Tibial nerve (tissue), 4 donors: ENCODE data around the gene POMGNT1. TPM values are rescaled to one million over a fixed set of nuclear protein-coding genes. Genes with fewer than 3 reads are reported as not detected.

Source experiments
- DNase-seq, 2 donors: peaks; one replicate each; pipeline ENCODE4 v3.0.0-alpha.2; 2019; ENCODE audit warnings: low spot score in 2 of 2
- H3K27ac ChIP-seq, 4 donors: fragments of 200-600 bp; sonication (generic) in 3 of 4; one replicate each; pipeline ENCODE4 v1.5.1; 2017 to 2019; ENCODE audit warnings: mild to moderate bottlenecking in 1 of 4
- H3K27me3 ChIP-seq, 2 donors: fragments of 200-600 bp; sonication (generic) in 1 of 2; one replicate each; pipeline versions ENCODE4 v1.5.1 to v1.6.0; 2017 to 2019
- H3K36me3 ChIP-seq, 3 donors: fragments of 200-600 bp; sonication (generic); one replicate each; pipeline ENCODE4 v1.5.1; 2018 to 2019
- H3K4me1 ChIP-seq, 4 donors: fragments of 200-600 bp; sonication (generic) in 3 of 4; one replicate each; pipeline ENCODE4 v1.5.1; 2017 to 2019
- H3K4me3 ChIP-seq, 4 donors: fragments of 200-600 bp; sonication (generic) in 3 of 4; one replicate each; pipeline ENCODE4 v1.5.1; 2017 to 2019; ENCODE audit warnings: mild to moderate bottlenecking in 1 of 4, moderate library complexity in 1 of 4
- H3K9me3 ChIP-seq, 4 donors: fragments of 200-600 bp; sonication (generic) in 3 of 4; one replicate each; pipeline ENCODE4 v1.5.1; 2017 to 2019
- EP300 ChIP-seq, 2 donors: sonication (generic); formaldehyde crosslinking; IDR thresholded peaks; one replicate each; pipeline ENCODE4 v1.6.1; 2017; ENCODE audit warnings: antibody characterized with exemption in 2 of 2, mild to moderate bottlenecking in 1 of 2
- POLR2A ChIP-seq, 2 donors: fragments of 450-650 bp; IDR thresholded peaks; one replicate each; pipeline ENCODE4 v1.6.1; 2017; ENCODE audit warnings: antibody characterized with exemption in 2 of 2, mild to moderate bottlenecking in 2 of 2, moderate library complexity in 2 of 2
- WGBS, 2 donors: methylation state at CpG; one replicate each; pipeline ENCODE4 v1.1.5; 2018; 5-methylcytosine and 5-hydroxymethylcytosine counted together
- total RNA-seq, 4 donors: library from RNA; depleted of rRNA; stranded (reverse); fragments of >200 nt; gene quantifications; one replicate each; pipeline ENCODE4 v1.1.0, GENCODE V29; 2016
- TF ChIP-seq, protein P1 (sequence below), 5 experiments: fragments of 200-600 bp in 3 of 5; fragments of 450-650 bp in 2 of 5; sonication (generic) in 3 of 5; IDR thresholded peaks; one replicate each; pipeline ENCODE4 v1.5.1; 2016 to 2019; ENCODE audit warnings: antibody characterized with exemption in 5 of 5, mild to moderate bottlenecking in 3 of 5, moderate library complexity in 2 of 5

POMGNT1 gene
- total RNA-seq, 4 donors from 2014 or later, result 53.8 to 71.5 (median 62.8) TPM

DNA sequence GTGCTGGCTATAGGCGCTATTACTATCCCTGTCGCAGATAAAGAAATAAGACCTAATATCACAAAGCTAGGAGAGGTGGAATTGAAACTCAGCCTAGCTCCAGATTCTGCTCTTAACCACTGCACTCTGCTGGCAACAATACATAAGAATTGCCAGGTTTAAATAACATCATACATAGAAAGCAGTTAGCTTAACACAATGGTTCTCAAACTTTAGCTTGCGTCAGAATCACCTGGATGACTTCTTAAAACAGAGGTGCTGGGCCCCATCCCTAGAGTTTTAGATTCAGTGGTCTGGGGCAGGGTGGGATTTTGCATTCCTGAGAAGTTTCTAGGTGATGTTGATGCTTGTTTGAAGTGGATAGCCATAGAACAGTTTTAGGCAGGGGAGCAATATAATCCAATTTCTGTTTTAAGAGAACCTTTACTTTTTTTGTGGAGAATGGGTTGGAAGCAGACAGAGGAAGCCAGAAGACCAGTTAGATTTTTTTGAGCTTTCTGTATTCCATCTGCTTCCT lies 1.1 kb upstream of the POMGNT1 start:
- Histone ChIP-seq H3K27me3 (no peaks in the 10 kb centered on the region), H3K36me3 (peaks cover 0 to 27% (median 0%) of the 10 kb centered on the region in 3 donors), H3K9me3 (no peaks in the 10 kb centered on the region), H3K4me3 (peak overlapping the region in 1 of 4 donors; percentile 86), H3K4me1 (peaks cover 0 to 40% (median 16%) of the 10 kb centered on the region in 4 donors), H3K27ac (peak overlapping the region in 2 of 4 donors; percentile 89 to 93)
- WGBS, 2 donors, result 73 to 87% methylated on average over 3 of the region's 3 CpGs
- no peak for DNase-seq
- TF ChIP-seq EP300 (IDR thresholded peaks at IDR 0.05) (no peak), POLR2A (IDR thresholded peaks at IDR 0.05) (no peak)
- TF ChIP-seq, protein P1, sequence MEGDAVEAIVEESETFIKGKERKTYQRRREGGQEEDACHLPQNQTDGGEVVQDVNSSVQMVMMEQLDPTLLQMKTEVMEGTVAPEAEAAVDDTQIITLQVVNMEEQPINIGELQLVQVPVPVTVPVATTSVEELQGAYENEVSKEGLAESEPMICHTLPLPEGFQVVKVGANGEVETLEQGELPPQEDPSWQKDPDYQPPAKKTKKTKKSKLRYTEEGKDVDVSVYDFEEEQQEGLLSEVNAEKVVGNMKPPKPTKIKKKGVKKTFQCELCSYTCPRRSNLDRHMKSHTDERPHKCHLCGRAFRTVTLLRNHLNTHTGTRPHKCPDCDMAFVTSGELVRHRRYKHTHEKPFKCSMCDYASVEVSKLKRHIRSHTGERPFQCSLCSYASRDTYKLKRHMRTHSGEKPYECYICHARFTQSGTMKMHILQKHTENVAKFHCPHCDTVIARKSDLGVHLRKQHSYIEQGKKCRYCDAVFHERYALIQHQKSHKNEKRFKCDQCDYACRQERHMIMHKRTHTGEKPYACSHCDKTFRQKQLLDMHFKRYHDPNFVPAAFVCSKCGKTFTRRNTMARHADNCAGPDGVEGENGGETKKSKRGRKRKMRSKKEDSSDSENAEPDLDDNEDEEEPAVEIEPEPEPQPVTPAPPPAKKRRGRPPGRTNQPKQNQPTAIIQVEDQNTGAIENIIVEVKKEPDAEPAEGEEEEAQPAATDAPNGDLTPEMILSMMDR (IDR thresholded peaks at IDR 0.05), result no peak

DNA sequence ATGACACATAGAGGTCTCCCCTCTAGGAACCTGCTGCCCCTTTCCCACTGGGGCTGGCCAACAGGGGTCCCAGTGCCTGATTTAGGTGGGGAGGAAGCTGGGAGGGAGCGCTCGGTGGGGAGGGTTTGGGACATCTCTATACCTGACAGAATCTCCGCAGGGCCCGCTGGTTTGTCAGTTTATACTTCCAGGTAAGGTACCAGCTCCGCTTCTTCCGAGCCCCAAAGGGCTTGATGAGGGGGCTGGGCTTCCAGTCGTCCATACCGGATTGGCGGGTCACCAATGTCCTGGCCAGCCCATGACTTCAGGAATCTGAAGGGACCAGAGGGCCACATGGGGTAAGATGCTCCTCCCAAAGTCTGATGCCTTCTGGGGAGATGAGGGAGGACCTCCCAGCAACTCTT lies 672 bp downstream of the POMGNT1 start:
- Histone ChIP-seq H3K27me3 (no peaks in the 10 kb centered on the region), H3K9me3 (no peaks in the 10 kb centered on the region), H3K4me3 (peak overlapping the region; percentile 58 to 94 (median 84)), H3K4me1 (peaks cover 0 to 30% (median 13%) of the 10 kb centered on the region in 4 donors), H3K36me3 (peaks cover 0 to 44% (median 9%) of the 10 kb centered on the region in 3 donors), H3K27ac (peak overlapping the region in 3 of 4 donors; percentile 49 to 89 (median 79))
- no peak for DNase-seq
- 42 to 48% methylated on average over 9 of the region's 9 CpGs for WGBS, 2 donors
- TF ChIP-seq POLR2A (IDR thresholded peaks at IDR 0.05), result no peak
- TF ChIP-seq EP300 (IDR thresholded peaks at IDR 0.05), result no peak
- TF ChIP-seq, protein P1 (IDR thresholded peaks at IDR 0.05), result no peak

DNA sequence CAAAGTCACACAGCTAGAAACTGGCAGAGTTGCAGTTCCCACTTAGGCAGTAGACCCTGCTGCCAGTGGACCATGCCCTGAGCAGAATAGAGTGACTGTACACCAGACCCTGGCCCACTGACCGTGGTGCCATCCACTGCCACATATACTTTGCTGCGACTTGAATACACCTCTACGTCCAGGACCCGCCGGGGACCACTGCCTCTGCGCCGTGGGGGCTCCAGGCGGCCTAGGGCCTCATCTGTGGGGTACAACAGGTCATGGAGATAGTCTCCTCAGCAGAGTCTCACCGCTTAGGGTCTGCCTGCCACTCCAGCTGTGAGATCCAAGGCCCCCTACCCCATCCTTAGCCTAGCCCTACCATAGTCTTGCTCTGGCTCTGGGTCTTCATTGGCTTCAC lies 1.6 kb downstream of the POMGNT1 start:
- WGBS, 2 donors, result 93 to 94% methylated on average over 9 of the region's 9 CpGs
- no peak for DNase-seq

DNA sequence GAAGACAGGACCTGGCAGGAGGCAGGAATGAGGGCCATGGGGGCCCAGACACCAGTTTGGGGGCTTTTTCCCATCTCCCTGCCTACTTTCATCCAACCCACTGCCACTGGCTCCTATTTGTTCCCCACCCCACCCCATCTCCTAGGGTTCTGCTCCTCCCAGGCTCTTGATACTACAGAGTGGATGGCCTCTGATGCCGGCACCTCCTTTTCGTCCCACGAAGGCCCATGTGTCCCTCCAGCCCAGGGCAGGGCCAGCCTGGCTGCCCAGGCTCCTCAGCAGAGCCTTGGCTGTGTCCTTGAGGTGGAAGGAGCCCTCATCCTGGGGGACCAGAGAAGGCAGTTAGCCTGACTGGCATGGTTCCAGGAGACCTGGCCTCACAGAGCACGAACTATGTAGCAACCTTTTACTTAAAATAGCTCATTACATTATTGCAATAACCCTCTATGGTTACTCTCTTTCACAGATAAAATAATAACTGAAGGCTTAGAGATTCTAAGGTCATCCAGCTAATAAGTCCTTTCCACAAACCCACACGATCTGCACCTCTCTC lies 3.5 kb downstream of the POMGNT1 start:
- no peak for DNase-seq
- Histone ChIP-seq H3K27ac (no peak overlapping the region), H3K27me3 (no peaks in the 10 kb centered on the region), H3K4me3 (no peak overlapping the region), H3K9me3 (no peaks in the 10 kb centered on the region), H3K36me3 (peaks cover 0 to 72% (median 9%) of the 10 kb centered on the region in 3 donors), H3K4me1 (peaks cover 0 to 25% (median 13%) of the 10 kb centered on the region in 4 donors)
- TF ChIP-seq EP300 (IDR thresholded peaks at IDR 0.05) (no peak), POLR2A (IDR thresholded peaks at IDR 0.05) (no peak)
- TF ChIP-seq, protein P1 (IDR thresholded peaks at IDR 0.05), result no peak
- WGBS, 2 donors, result 62 to 70% methylated on average over 5 of the region's 5 CpGs

More for the DNA sequence above, 1.6 kb downstream of the POMGNT1 start:
- Histone ChIP-seq H3K4me1 (peaks cover 0 to 25% (median 13%) of the 10 kb centered on the region in 4 donors), H3K4me3 (no peak overlapping the region), H3K27me3 (no peaks in the 10 kb centered on the region), H3K27ac (peak overlapping the region in 1 of 4 donors; percentile 89), H3K9me3 (no peaks in the 10 kb centered on the region), H3K36me3 (peaks cover 0 to 53% (median 9%) of the 10 kb centered on the region in 3 donors)
- TF ChIP-seq EP300 (IDR thresholded peaks at IDR 0.05) (no peak), POLR2A (IDR thresholded peaks at IDR 0.05) (no peak)
- TF ChIP-seq, protein P1 (IDR thresholded peaks at IDR 0.05), result no peak

DNA sequence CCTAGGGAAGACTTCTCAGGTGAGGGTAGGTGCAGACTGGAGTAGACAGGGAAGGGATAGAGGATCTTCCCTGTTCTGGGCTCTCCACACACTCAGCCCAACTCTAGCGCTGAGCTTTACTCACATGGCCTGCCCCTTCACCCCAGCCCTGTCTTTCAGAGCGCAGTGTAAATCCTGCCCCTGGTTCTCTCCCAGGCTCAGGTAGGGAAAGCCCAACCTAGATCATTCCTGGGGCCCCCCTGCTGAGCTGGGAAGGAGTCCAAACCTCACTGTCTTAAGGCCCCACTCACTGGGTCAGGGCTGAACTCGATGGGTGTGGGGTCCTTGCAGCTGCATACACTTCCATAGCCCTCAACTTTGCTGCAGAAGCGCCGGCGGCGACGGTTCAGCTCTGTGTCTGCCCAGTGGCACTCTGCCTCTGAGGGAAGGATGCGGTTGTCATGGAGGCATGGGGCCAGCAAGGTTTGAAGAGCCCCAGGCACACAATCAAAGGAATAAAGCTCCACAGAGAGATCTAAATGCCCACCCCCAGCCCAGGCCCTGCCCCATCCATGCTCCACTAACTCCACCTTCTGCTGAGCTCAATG lies 4.2 kb downstream of the POMGNT1 start:
- Histone ChIP-seq H3K9me3 (no peaks in the 10 kb centered on the region), H3K4me1 (peaks cover 0 to 23% (median 13%) of the 10 kb centered on the region in 4 donors), H3K27me3 (no peaks in the 10 kb centered on the region), H3K36me3 (peaks cover 0 to 79% (median 9%) of the 10 kb centered on the region in 3 donors), H3K27ac (no peak overlapping the region), H3K4me3 (no peak overlapping the region)
- TF ChIP-seq POLR2A (IDR thresholded peaks at IDR 0.05) (no peak), EP300 (IDR thresholded peaks at IDR 0.05) (no peak)
- TF ChIP-seq, protein P1 (IDR thresholded peaks at IDR 0.05), result no peak
- no peak for DNase-seq
- WGBS, 2 donors, result 77 to 89% methylated on average over 3 to 9 of the region's 9 CpGs
